GM19035 (cell line): ENCODE results near the gene UBL4A.

Experiments
- ATAC-seq: cut with Tn5 transposase; IDR thresholded peaks from one replicate; pipeline ENCODE4 v1.9.1; 2021; ENCODE audit not compliant: unreplicated experiment

UBL4A gene

DNA sequence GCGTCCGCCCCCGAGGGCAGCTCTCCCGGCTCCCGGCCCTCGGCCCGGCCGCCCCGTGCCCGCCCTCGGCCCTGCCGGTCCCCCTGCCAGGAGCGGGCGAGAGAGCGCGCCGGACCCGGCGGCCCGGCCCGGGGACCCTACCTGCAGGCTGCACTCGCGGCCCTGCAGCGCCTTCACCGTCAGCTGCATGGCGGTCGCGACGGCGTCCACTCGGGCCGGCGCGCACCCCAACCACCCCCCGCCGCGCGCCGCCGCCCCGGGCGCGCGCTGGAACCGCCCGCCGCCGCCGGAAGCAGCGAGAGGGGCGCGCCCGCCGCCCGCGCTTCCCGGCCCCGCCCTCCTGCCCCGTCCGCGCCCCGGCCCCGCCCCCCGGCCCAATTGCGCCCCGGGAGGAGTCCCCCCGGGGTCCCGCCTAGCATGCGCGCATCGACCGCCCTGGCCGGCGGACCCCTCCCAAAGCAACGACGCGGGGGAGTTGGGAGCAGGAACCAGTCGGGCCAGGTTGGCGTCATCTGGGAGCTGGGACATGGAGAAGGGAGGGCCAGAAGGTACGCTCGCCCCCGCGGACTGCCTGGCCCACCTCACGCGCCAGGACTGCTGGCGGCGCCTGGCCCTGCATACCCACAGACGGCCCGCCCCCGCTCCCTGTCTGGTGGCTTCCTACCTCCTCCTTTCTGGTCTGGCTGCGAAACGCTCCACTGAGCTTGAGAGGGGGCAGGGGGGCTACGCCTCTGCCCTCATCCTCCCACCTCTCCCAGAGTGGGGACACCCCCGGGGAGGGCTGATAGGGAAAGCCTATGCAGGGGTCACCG lies at the start of gene UBL4A:
Gene UBL4A (minus strand): TSS at position 220 of the 812 bp plus-strand sequence. CDS start 31 bp downstream, at position 189.
- no peak for ATAC-seq

DNA sequence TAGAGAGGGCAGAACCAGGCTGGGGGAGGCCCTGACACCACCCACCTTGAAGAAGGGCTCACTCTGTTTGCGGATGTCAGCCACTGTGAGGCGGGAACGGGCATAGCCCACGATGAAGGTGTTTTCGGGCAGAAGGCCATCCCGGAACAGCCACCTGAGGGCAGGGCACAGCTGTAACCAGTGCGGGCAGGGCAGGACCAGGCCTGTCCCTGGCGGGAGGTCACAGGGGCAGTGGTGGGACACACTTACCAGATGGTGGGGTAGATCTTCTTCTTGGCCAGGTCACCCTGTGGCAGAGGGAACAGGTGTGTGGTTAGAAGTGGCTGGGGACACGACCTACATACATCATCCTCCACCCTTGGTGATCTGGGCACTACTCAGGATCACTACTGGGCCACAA lies 49.5 kb upstream of the UBL4A start:
- no peak for ATAC-seq

DNA sequence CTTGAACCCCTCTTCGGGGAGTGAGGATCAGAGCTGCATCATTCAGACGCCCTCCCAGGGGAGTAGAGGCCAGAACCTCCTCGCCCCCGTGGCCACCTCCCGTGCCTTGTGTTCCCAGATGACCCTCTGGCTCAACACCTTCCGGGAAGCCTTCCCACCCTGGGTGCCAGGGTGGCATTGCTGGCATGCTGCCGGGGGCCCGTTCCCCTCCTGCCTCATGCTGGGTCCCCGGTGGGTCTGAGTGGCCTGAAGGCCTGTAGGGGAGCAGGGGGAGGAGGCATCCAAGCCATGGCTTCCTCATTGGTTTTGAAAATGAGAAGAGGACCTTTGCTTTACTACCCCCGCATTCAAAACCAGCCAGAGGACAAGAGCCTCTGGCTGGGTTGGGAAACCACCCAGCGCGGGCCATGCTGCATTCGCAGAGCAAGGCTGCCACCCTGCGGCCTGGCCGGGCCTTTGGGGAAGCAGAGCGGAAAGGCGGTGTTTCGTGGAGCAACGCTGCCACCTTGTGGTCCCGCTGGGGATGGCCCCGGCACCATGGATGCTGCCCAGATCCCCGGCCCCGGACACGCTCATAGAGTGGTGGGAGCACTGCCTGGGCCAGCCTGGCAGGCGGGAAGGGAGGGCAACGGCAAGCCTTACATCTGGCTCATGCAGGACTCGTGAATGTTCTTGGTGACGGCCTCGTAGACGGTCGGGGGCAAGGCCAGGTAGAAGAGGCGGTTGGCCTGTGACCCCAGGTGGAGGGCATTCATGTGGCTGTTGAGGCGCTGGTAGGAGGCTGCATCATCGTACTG lies 48.3 kb upstream of the UBL4A start:
- peak; percentile 89 for ATAC-seq

DNA sequence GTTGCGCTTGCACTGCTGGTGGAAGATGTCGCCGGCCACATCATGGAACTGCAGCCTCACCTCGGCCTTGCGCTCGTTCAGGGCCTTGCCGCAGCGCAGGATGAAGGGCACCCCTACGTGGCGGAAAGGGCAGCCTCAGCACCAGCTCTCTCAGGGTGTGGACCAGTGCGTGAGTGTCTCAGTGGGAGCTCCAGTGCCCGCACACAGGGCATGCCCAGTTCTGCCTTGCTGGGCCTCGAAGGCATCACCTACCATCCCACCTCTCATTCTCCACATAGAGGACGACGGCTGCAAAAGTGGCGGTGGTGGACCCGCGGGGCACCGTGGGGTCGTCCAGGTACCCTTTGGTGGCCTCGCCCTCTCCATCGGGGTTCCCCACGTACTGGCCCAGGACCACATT lies 46.3 kb upstream of the UBL4A start:
- no peak for ATAC-seq

DNA sequence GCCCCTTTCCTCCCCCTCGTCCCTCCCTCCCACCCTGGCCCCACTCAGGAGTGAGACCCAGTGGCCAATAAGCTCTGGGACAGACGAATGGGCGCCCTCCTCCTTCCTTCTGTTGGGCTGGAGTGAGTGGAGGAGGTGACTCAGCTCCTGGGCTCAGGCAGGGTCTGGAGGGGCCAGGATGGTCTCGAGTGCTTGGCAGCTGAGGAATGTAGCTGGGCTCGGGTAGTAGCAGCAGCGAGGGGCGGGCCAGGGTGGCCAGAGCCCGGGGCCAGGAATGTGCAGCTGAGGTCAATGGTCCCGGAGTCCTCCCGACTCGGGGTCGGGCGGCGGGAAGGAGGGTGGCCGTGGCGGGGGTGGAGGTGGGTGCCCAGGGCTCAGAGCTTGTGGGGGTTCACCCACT lies 45.2 kb upstream of the UBL4A start:
- no peak for ATAC-seq

DNA sequence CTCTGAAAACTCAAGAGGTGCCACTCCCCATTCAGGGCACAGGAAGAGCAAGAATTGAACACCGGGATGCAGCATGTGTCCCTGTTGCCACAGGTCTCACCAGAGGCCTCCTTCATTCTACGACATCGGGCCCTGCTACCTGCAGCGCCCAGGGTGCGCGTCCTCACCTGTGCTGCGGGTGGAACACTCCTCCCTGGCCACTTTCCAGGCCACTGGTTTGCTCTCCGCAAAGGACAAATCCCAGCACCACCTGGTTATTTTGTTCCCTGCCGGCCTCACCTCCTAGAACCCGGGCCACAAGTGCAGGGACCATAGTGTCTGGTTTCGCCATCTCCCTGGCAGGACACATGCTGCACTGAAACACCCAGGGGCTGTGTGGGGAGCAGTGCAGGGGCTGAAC lies 43.9 kb upstream of the UBL4A start:
- no peak for ATAC-seq

DNA sequence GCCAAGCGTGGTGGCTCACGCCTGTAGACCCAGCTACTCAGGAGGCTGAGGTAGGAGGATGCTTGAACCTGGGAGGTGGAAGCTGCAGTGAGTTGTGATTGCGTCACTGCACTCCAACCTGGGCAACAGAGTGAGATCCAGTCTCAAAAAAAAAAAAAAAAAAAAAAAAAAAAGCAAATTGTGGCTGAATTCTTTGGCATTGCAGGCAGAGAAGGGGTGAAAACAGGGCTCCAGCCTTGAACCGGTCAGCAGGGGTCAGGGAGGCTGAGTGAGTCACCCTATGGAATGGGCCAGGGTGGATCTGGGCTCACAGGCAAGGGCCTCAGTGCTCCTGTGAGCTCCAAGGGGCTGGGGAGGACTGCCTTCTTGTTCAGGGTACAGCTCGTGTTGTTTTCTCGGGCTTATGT lies 42.8 kb upstream of the UBL4A start:
- no peak for ATAC-seq

DNA sequence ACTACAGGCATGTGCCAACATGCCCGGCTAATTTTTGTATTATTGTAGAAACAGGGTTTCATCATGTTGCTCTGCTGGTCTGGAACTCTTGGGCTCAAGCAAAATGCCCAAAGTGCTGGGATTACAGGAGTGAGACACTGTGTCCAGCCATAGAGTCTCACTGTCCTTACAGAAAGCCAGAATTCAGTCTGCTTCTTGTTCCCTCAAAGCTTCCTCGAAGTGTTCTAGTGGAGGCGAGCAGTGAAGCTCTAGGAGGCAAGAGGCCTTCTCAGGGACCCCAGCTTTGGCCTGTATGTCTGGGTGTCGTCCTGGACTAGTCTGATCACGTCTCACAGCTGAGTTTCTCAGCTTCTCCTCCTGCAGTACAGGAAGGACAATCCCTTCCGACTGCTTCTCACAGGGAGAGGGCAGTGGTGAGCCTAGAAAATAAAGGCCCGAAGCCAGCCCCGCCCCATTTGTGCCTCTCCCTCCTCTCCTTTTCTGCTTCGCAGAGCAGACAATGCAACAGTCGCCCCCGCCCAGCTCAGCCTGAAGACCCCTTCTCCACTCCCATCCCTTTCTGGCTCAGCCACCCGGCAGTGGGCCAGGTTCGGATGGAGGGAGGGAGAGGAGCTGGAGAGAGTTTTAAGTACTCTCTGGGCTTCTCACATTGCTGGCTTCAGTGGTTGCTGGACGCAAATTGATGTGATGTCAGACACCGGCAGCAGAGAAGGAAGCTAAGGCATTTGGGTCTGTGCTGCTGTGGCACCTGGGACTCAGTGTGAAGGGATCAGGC lies 40.7 kb upstream of the UBL4A start:
- peak; percentile 83 for ATAC-seq

DNA sequence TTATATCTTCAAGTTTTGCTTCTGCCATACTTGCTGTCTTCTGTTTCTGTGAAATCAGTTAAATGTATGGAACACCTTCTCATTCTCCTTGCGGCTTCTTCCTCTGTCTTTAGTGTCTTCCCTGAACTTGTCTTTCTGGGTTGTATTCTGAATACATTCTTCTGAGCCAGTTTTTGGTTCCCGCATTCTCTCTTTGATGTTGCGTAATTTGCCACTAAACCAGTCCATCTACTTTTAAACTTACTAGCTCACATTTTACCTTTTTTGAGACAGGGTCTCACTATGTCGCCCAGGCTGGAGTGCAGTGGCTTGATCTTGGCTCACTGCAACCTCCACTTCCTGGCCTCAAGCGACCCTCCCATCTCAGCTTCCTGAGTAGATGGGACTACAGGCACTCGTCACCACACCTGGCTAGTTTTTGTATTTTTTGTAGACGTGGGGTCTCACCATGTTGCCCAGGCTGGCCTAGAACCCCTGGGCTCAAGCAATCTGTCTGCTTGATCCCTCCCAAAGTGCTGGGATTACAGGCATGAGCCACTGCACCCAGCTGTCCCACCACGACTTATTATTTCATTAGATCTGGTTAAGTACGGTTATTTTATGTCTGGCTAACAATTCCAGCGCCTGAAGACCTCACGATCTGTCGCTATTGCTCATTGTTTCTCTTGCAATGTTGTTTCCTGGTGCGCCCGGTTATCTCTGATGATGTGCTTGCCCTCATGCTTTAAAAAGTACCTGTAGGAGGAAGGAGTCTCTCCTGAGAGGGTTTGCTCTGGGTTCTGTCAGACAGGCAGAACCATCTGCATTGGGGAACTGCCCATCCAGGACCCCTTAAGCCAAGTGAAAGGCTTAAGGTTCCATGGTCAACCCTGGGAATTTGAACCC lies 39.4 kb upstream of the UBL4A start:
- no peak for ATAC-seq

DNA sequence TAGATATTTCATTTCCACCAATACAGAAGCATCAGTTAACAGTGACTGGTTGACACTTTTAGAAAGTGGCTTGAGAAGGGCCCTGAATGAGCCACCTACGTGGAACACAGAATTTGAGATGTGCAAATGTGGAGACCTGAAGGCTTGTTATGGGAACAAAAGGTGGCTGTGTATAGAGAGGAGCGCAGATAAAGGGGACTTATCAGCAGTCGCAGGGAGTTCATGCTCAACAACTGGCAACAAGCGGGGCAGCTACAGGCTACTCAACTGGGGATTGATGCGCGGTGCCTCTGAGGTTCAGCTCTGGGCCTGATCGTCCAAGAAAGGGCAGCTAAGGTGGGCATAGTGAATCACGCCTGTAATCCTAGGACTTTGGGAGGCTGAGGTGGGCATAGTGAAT lies 33.0 kb upstream of the UBL4A start:
- ATAC-seq = no peak

DNA sequence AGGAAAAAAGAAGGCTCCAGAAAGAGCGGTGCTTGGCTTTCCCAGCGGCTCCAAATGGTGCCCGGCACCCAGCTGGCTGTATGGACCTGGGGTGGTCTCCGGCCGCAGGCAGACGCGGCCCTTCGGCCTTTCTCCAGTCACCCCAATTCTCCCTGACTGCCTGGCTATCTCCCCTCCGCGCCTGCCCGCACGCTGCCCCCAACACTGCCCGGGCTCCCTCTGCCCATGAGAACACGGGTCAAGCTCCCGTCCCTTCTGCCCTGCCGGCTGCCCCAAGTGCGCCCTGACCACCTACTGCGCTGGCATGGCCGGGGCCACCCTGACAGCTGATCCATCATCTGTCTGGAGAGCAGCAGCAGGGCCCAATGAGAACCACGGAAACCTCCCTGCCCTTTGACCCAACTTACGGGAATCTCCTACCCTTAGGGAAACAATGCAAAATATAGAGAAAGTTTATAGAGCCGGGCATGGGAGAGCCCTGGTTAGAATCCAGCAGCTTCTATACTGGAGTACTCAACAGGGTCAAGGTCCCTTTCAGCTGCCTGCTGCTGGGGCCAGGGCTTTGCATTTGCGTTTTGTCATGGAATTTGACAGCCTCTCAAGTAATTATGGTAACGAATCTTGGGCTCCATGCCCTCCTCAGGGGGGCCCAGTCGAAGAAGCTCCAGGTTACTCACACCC lies 30.8 kb upstream of the UBL4A start:
- no peak for ATAC-seq

DNA sequence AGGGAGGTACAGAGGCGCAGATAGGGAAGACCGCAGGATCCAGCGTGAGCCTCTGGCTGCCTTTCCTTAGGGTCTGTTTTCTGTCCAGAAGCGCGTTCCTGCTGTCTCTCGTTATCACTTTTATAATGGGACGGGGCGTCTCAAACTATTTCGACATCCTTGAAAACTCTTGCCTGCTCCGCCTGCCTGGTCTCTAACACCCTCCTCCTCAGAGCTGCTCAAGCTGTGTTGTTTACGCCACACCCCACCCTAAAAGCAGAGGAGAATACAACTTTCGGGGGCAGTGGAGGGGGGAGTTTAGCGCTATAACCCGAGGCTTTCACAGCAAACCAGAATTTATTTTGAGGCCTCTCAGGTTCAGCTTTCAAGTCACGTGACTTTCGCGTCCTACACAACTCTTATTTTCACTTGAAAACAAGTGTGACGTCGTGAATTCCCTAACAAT lies 30.3 kb upstream of the UBL4A start:
- peak; percentile 11 for ATAC-seq

DNA sequence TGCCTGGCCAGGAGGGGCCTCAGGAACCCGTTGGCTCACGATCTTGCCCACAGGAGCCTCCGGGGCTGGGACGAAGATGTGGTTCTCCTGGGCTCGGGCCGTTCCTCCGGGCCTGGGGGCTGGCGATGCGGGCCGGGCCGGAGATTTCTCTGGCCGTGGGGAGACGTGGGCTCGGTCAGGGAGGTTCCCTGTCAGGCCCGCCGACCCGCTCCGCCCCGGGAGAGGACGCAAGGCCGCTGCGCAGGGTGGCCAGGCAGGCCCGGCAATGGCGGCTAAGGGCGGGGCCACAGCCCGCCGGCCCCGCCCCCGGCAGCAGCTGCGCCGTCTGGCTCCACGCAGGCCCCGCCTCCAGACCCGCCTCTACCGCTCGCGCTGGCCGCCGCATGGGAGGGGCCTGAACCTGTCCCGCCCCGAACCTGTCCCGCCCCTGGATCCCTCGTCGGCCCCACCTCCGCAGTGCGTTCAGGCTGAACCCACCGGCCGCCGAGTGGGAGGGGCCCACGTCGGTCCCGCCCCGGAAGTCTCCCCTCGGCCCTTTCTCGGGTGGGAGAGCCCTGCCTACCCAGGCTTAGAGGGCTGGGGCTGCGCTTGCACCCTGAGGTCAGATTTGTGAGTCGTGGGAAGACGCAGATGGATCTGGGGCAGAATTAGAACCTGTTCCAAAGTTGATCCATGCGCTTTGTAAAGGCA lies 29.7 kb upstream of the UBL4A start, which contains the start of gene FAM3A:
Gene FAM3A (minus strand): TSS at position 267 of the 690 bp plus-strand sequence. CDS start 460 bp downstream, outside the sequence.
- peak; percentile 85 for ATAC-seq

DNA sequence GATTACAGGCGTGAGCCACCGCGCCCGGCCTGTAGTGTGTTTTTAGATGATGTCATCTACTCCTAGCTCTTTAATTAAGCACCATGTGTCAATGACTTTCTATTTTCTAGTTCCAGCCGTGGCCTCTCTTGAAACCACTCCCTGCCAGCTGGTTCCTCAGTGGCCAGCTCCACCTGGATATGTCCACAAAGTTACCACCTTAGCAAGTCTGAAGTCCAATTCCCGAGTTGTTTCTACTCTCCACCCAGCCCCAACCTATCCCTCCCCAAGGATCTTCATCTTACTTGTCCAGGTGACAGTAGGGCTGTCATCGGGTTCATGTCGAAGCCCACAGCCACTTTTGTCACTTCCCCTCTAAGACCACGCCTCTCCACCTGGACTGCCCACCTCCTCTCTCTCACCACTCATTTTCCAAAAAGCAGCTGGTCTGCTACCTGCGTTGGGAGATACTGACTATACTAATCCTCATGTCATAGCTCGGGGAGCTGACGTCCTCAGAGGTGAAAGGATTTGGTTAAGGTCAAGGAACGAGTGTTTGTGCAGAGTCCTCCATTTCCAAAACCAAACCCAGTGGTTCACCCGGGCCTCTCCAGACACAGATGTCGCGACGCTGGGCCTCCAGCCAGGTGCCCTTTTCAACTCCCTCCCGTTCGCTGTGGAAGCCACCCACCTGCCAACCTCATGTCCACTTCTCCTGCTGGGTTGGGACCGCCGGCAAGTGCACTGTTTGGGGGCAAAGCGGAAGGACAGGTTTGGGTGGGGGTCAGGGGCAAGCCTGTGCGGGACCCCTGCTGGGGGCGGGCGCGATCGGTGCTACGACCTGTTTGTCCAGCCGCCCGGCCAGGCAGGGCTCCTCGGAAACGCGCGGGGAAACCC lies 28.9 kb upstream of the UBL4A start:
- peak; percentile 12 for ATAC-seq

DNA sequence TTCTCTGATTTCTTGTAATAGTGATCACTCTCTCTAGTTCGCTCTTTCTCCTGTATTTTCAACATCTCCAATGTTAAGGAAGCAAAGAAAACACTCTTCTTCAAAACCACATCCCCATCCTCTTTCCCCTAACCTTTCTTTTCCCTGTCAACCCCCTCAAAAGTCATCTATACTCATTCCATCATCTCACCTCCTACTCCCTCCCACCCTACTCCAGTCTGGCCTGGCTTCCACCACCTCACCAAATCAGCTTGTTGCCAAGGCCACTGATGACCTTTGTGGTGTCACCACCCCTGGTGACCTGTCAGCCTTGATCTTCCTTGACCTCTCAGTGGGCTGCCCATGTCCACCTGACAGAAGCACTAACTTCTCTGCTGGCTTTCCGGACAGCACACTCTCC lies 27.3 kb upstream of the UBL4A start:
- no peak for ATAC-seq

DNA sequence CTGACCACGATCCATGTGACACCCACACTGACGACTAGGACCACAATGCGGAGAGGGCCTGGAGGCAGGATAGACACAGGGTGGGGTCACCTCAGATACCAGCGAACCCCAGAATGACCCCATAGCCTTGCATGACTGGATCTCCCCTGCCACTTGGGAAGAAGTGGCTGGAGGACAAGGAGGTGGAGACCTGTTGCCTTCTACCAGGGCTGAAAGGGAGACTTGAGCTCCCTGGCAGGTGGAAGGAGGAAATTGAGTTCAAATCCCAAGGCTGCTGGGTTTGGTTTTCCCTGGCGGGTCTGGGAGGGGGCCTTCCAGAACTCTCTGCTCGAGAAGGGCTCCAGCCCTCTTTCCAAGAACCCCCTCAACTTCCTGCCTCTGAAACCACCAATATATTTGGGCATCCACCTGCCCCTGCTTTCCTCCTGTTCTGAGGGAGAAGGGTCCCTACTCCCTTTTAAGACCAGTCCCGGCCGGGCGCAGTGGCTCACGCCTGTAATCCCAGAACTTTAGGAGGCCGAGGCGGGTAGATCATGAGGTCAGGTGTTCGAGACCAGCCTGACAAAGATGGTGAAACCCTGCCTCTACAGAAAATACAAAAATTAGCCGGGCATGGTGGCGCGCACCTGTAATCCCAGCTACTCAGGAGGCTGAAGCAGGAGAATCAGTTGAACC lies 26.6 kb upstream of the UBL4A start:
- ATAC-seq = no peak

DNA sequence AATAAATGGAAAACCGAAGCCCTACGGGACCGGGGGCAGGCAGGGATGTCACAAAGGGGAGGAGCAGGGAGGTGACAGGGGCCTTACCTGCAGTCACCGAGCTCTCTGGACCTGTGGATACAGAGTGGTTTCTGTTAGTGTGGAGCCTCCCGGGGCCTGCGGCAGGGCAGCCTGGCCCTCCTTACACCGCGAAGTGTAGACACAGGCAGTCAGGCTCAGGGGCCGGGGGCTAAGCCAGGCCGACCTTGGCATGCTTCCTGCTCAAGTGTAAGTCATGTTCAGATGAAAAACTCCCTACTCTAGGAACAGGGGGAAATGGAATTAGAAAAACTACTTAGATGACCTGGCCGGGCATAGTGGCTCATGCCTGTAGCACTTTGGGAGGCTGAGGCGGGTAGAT lies 25.3 kb upstream of the UBL4A start:
- ATAC-seq = no peak

DNA sequence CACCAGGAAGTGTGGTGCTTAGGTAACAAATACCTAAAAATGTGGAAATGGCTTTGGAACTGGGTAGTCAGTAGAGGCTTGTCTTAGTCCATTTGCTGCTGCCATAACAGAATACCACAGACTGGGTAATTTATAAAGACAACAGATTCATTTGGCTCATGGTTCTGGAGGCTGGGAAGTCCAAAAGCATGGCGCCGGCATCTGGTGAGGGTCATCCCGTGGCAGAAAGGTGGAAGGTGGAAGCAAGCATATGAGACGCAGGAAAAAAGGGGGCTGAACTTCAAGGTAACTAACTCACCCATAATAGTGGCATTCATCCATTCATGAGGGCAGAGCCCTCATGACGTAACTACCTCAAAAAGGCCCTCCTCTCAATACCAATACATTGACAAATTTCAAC lies 23.0 kb upstream of the UBL4A start:
- no peak for ATAC-seq
